Measurements from ENCODE around the gene ELAVL3. TPM values are rescaled to one million over a fixed set of nuclear protein-coding genes. Genes with fewer than 3 reads are reported as not detected.

ELAVL3 gene
- total RNA-seq, 4 donors from 2014 or later, result not detected

- H3K4me1 ChIP-seq, result peaks cover 4 to 21% of the 10 kb centered on the region in 2 donors
- in situ Hi-C loops (cut with MboI; ENCODE audit: low sequenced_read_pairs in 4 of 4) (no loop called here), intact Hi-C loops (cut with DNase I; ENCODE audit: low total_unique reads) (no loop called here)
- H3K27ac ChIP-seq, result peak within 1 kb of the TSS; percentile 54 to 67 (median 66)
- peaks cover 56 to 59% (median 58%) of the 10 kb centered on the region in 3 donors for H3K27me3 ChIP-seq
- DNase-seq, result no peak
- H3K9me3 ChIP-seq, result no peaks in the 10 kb centered on the region
- H3K36me3 ChIP-seq, result no peaks in the 10 kb centered on the region
- peak in 1 of 2 donors; percentile 31 for ATAC-seq
- TF ChIP-seq CTCF (IDR thresholded peaks at IDR 0.05 in 4 of 5, conservative IDR thresholded peaks at IDR 0.05 in 1 of 5) (no peak), POLR2A (IDR thresholded peaks at IDR 0.05) (no peak)
- peak within 1 kb of the TSS; percentile 45 to 55 (median 48) for H3K4me3 ChIP-seq
Observed at GRCh38 chr19:11418549-11419506, 62.0 kb downstream of the ELAVL3 start, which contains the start of gene RGL3. RGL3 (minus strand) TSS chr19:11419314; CDS start chr19:11419278, 36 bp downstream.

- H3K27me3 ChIP-seq, result peaks cover 49 to 52% (median 51%) of the 10 kb centered on the region in 3 donors
- H3K36me3 ChIP-seq, result no peaks in the 10 kb centered on the region
- ATAC-seq (no peak), DNase-seq (no peak)
- no peaks in the 10 kb centered on the region for H3K9me3 ChIP-seq
- in situ Hi-C loops (cut with MboI; ENCODE audit: low sequenced_read_pairs in 4 of 4), result no loop called here
- peak overlapping the region; percentile 36 to 55 (median 48) for H3K4me3 ChIP-seq
- TF ChIP-seq POLR2A (IDR thresholded peaks at IDR 0.05), result no peak
- TF ChIP-seq CTCF (IDR thresholded peaks at IDR 0.05 in 4 of 5, conservative IDR thresholded peaks at IDR 0.05 in 1 of 5), result no peak
- intact Hi-C loops (cut with DNase I; ENCODE audit: low total_unique reads), result no loop called here
- H3K4me1 ChIP-seq, result peaks cover 4 to 21% of the 10 kb centered on the region in 2 donors
- peak overlapping the region; percentile 37 to 67 (median 60) for H3K27ac ChIP-seq
Observed at GRCh38 chr19:11418094-11418548, 62.7 kb downstream of the ELAVL3 start.

GRCh38 chr19:11416346-11417052 lies 64.3 kb downstream of the ELAVL3 start:
- DNase-seq (no peak), ATAC-seq (no peak)
- in situ Hi-C loops (cut with MboI; ENCODE audit: low sequenced_read_pairs in 4 of 4), result no loop called here
- Histone ChIP-seq H3K27ac (no peak overlapping the region), H3K4me3 (no peak overlapping the region), H3K4me1 (peaks cover 0 to 8% of the 10 kb centered on the region in 2 donors), H3K9me3 (no peaks in the 10 kb centered on the region), H3K36me3 (no peaks in the 10 kb centered on the region), H3K27me3 (peaks cover 35 to 38% (median 36%) of the 10 kb centered on the region in 3 donors)
- no peak for TF ChIP-seq POLR2A (IDR thresholded peaks at IDR 0.05)
- no peak for TF ChIP-seq CTCF (IDR thresholded peaks at IDR 0.05 in 4 of 5, conservative IDR thresholded peaks at IDR 0.05 in 1 of 5)
- intact Hi-C loops (cut with DNase I; ENCODE audit: low total_unique reads), result no loop called here

- no peak for TF ChIP-seq POLR2A (IDR thresholded peaks at IDR 0.05)
- no peak for TF ChIP-seq CTCF (IDR thresholded peaks at IDR 0.05 in 4 of 5, conservative IDR thresholded peaks at IDR 0.05 in 1 of 5)
- Histone ChIP-seq H3K36me3 (no peaks in the 10 kb centered on the region), H3K27me3 (peaks cover 18 to 21% (median 21%) of the 10 kb centered on the region in 3 donors), H3K4me1 (peaks cover 0 to 4% of the 10 kb centered on the region in 2 donors), H3K4me3 (no peak overlapping the region), H3K9me3 (no peaks in the 10 kb centered on the region), H3K27ac (no peak overlapping the region)
- in situ Hi-C loops (cut with MboI; ENCODE audit: low sequenced_read_pairs in 4 of 4) (no loop called here), intact Hi-C loops (cut with DNase I; ENCODE audit: low total_unique reads) (no loop called here)
- ATAC-seq, result no peak
- no peak for DNase-seq
Observed at GRCh38 chr19:11414544-11414943, 66.3 kb downstream of the ELAVL3 start.

All from gastrocnemius medialis (tissue), 4 donors.